Measurements from ENCODE around the gene PEX5. TPM values are rescaled to one million over a fixed set of nuclear protein-coding genes. Genes with fewer than 3 reads are reported as not detected.

PEX5 gene
- total and polyA plus RNA-seq, 2 experiments from 2014 or later = 7.5 to 72.0 TPM

DNA sequence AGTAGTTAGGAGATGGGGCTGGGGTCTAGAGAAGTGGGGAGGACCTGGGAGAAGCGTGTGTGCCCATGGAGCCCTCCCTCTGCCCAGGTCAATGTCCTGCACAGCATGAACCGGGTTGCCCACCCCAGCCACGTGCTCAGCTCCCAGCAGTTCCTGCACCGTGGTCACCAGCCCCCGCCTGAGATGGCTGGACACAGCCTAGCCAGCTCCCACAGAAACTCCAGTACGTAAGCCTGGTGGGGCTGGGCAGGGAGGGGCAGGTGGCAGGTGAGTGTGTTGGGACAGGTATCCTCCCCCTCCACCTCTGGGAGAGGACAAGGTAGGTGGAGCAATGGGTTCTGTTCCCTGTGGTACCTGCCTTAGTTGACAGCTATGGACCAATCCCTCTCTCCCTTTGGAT lies 38.6 kb upstream of the PEX5 start:
- peaks cover 6% of the 10 kb centered on the region for H3K36me3 Mint-ChIP-seq (ENCODE audit: low read depth)
- H3K27ac Mint-ChIP-seq = no peak overlapping the region
- no peak overlapping the region for H3K4me3 ChIP-seq
- no peak for ATAC-seq
- no peaks in the 10 kb centered on the region; the same call in 1 of the 2 replicates for H3K36me3 ChIP-seq (ENCODE audit: insufficient read depth)
- no peak overlapping the region for H3K4me3 Mint-ChIP-seq
- peaks cover 2% of the 10 kb centered on the region for H3K27me3 Mint-ChIP-seq (ENCODE audit: insufficient read depth, low read depth, poor library complexity)
- no peak overlapping the region for H3K4me2 ChIP-seq
- H2AFZ ChIP-seq = no peak overlapping the region
- H3K4me1 ChIP-seq (ENCODE audit: insufficient read depth) = no peaks in the 10 kb centered on the region
- no peaks in the 10 kb centered on the region for H3K4me1 Mint-ChIP-seq
- H3K9me2 ChIP-seq (ENCODE audit: insufficient read depth) = no peaks in the 10 kb centered on the region
- H3K27ac ChIP-seq (ENCODE audit: low read depth) = no peak overlapping the region
- DNase-seq (ENCODE audit: low spot score) = no peak
- no peaks in the 10 kb centered on the region for H3F3A ChIP-seq (replicated peaks; ENCODE audit: low read depth)
- TF ChIP-seq, protein P1, sequence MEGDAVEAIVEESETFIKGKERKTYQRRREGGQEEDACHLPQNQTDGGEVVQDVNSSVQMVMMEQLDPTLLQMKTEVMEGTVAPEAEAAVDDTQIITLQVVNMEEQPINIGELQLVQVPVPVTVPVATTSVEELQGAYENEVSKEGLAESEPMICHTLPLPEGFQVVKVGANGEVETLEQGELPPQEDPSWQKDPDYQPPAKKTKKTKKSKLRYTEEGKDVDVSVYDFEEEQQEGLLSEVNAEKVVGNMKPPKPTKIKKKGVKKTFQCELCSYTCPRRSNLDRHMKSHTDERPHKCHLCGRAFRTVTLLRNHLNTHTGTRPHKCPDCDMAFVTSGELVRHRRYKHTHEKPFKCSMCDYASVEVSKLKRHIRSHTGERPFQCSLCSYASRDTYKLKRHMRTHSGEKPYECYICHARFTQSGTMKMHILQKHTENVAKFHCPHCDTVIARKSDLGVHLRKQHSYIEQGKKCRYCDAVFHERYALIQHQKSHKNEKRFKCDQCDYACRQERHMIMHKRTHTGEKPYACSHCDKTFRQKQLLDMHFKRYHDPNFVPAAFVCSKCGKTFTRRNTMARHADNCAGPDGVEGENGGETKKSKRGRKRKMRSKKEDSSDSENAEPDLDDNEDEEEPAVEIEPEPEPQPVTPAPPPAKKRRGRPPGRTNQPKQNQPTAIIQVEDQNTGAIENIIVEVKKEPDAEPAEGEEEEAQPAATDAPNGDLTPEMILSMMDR (conservative IDR thresholded peaks at IDR 0.05; ENCODE audit: low read depth in 2 of 2) = no peak
- TF ChIP-seq STAT1 (IDR thresholded peaks at IDR 0.05; ENCODE audit: unreplicated experiment) (no peak), ZNF114 (CRISPR knock-in tag; IDR thresholded peaks at IDR 0.05) (no peak), ZNF331 (CRISPR knock-in tag; IDR thresholded peaks at IDR 0.05; ENCODE audit: low read depth) (no peak), NANOG (IDR thresholded peaks at IDR 0.05; ENCODE audit: borderline replicate concordance) (no peak), POLR2AphosphoS5 (IDR thresholded peaks at IDR 0.05; ENCODE audit: low read depth) (no peak), JUNB (IDR thresholded peaks at IDR 0.05; ENCODE audit: unreplicated experiment) (no peak), EZH2 (IDR thresholded peaks at IDR 0.05; ENCODE audit: low read depth, unreplicated experiment) (no peak), CREB1 (CRISPR knock-in tag; IDR thresholded peaks at IDR 0.05; ENCODE audit: low read depth) (no peak), EZH2phosphoT487 (IDR thresholded peaks at IDR 0.05; ENCODE audit: unreplicated experiment) (no peak)
- TF ChIP-seq, protein P2, sequence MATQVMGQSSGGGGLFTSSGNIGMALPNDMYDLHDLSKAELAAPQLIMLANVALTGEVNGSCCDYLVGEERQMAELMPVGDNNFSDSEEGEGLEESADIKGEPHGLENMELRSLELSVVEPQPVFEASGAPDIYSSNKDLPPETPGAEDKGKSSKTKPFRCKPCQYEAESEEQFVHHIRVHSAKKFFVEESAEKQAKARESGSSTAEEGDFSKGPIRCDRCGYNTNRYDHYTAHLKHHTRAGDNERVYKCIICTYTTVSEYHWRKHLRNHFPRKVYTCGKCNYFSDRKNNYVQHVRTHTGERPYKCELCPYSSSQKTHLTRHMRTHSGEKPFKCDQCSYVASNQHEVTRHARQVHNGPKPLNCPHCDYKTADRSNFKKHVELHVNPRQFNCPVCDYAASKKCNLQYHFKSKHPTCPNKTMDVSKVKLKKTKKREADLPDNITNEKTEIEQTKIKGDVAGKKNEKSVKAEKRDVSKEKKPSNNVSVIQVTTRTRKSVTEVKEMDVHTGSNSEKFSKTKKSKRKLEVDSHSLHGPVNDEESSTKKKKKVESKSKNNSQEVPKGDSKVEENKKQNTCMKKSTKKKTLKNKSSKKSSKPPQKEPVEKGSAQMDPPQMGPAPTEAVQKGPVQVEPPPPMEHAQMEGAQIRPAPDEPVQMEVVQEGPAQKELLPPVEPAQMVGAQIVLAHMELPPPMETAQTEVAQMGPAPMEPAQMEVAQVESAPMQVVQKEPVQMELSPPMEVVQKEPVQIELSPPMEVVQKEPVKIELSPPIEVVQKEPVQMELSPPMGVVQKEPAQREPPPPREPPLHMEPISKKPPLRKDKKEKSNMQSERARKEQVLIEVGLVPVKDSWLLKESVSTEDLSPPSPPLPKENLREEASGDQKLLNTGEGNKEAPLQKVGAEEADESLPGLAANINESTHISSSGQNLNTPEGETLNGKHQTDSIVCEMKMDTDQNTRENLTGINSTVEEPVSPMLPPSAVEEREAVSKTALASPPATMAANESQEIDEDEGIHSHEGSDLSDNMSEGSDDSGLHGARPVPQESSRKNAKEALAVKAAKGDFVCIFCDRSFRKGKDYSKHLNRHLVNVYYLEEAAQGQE (IDR thresholded peaks at IDR 0.05; ENCODE audit: unreplicated experiment) = no peak
- TF ChIP-seq, protein P3, sequence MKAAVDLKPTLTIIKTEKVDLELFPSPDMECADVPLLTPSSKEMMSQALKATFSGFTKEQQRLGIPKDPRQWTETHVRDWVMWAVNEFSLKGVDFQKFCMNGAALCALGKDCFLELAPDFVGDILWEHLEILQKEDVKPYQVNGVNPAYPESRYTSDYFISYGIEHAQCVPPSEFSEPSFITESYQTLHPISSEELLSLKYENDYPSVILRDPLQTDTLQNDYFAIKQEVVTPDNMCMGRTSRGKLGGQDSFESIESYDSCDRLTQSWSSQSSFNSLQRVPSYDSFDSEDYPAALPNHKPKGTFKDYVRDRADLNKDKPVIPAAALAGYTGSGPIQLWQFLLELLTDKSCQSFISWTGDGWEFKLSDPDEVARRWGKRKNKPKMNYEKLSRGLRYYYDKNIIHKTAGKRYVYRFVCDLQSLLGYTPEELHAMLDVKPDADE (IDR thresholded peaks at IDR 0.05) = no peak
- TF ChIP-seq, protein P4, sequence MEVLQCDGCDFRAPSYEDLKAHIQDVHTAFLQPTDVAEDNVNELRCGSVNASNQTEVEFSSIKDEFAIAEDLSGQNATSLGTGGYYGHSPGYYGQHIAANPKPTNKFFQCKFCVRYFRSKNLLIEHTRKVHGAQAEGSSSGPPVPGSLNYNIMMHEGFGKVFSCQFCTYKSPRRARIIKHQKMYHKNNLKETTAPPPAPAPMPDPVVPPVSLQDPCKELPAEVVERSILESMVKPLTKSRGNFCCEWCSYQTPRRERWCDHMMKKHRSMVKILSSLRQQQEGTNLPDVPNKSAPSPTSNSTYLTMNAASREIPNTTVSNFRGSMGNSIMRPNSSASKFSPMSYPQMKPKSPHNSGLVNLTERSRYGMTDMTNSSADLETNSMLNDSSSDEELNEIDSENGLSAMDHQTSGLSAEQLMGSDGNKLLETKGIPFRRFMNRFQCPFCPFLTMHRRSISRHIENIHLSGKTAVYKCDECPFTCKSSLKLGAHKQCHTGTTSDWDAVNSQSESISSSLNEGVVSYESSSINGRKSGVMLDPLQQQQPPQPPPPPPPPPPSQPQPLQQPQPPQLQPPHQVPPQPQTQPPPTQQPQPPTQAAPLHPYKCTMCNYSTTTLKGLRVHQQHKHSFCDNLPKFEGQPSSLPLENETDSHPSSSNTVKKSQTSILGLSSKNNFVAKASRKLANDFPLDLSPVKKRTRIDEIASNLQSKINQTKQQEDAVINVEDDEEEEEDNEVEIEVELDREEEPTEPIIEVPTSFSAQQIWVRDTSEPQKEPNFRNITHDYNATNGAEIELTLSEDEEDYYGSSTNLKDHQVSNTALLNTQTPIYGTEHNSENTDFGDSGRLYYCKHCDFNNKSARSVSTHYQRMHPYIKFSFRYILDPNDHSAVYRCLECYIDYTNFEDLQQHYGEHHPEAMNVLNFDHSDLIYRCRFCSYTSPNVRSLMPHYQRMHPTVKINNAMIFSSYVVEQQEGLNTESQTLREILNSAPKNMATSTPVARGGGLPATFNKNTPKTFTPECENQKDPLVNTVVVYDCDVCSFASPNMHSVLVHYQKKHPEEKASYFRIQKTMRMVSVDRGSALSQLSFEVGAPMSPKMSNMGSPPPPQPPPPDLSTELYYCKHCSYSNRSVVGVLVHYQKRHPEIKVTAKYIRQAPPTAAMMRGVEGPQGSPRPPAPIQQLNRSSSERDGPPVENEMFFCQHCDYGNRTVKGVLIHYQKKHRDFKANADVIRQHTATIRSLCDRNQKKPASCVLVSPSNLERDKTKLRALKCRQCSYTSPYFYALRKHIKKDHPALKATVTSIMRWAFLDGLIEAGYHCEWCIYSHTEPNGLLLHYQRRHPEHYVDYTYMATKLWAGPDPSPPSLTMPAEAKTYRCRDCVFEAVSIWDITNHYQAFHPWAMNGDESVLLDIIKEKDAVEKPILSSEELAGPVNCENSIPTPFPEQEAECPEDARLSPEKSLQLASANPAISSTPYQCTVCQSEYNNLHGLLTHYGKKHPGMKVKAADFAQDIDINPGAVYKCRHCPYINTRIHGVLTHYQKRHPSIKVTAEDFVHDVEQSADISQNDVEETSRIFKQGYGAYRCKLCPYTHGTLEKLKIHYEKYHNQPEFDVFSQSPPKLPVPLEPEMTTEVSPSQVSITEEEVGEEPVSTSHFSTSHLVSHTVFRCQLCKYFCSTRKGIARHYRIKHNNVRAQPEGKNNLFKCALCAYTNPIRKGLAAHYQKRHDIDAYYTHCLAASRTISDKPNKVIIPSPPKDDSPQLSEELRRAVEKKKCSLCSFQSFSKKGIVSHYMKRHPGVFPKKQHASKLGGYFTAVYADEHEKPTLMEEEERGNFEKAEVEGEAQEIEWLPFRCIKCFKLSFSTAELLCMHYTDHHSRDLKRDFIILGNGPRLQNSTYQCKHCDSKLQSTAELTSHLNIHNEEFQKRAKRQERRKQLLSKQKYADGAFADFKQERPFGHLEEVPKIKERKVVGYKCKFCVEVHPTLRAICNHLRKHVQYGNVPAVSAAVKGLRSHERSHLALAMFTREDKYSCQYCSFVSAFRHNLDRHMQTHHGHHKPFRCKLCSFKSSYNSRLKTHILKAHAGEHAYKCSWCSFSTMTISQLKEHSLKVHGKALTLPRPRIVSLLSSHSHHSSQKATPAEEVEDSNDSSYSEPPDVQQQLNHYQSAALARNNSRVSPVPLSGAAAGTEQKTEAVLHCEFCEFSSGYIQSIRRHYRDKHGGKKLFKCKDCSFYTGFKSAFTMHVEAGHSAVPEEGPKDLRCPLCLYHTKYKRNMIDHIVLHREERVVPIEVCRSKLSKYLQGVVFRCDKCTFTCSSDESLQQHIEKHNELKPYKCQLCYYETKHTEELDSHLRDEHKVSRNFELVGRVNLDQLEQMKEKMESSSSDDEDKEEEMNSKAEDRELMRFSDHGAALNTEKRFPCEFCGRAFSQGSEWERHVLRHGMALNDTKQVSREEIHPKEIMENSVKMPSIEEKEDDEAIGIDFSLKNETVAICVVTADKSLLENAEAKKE (CRISPR knock-in tag; IDR thresholded peaks at IDR 0.05) = no peak
- no peaks in the 10 kb centered on the region; the same call in 1 of the 2 replicates for H4K20me1 ChIP-seq (replicated peaks; ENCODE audit: insufficient read depth)
- no peaks in the 10 kb centered on the region; the same call in 2 of the 3 replicates for H3K9me3 Mint-ChIP-seq
- no peaks in the 10 kb centered on the region for H3K27me3 ChIP-seq (ENCODE audit: insufficient read depth)
- no peaks in the 10 kb centered on the region for H3K79me2 ChIP-seq (replicated peaks; ENCODE audit: insufficient read depth)
